ENCODE results near the gene FBXO46.

DNA sequence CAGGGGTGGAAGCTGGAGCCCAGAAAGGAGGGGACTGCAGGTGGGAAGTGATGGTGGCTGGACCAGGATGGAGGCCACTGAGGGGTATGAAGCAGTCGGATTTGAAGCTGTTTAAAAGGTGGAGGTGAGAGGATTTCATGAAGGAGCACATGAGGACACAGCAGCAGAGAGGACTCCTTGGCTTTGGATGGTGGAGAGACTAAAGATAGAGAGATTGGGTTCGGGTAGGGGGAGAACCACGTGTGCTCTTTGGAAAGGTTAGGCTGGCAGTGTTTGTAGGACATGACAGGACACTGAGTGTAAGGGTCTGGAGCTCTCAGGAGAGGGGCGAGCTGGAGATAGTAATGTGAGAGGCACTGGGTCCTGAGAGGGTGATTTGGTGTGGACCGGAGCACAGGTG, 47.8 kb downstream of the FBXO46 start:
- TF ChIP-seq, protein P1, sequence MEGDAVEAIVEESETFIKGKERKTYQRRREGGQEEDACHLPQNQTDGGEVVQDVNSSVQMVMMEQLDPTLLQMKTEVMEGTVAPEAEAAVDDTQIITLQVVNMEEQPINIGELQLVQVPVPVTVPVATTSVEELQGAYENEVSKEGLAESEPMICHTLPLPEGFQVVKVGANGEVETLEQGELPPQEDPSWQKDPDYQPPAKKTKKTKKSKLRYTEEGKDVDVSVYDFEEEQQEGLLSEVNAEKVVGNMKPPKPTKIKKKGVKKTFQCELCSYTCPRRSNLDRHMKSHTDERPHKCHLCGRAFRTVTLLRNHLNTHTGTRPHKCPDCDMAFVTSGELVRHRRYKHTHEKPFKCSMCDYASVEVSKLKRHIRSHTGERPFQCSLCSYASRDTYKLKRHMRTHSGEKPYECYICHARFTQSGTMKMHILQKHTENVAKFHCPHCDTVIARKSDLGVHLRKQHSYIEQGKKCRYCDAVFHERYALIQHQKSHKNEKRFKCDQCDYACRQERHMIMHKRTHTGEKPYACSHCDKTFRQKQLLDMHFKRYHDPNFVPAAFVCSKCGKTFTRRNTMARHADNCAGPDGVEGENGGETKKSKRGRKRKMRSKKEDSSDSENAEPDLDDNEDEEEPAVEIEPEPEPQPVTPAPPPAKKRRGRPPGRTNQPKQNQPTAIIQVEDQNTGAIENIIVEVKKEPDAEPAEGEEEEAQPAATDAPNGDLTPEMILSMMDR (conservative IDR thresholded peaks at IDR 0.05): no peak
- TF ChIP-seq EZH2 (IDR thresholded peaks at IDR 0.05; ENCODE audit: low read depth): no peak

All from PC-9 (cell line).